ENCODE results near the gene SLC17A7. TPM values are rescaled to one million over a fixed set of nuclear protein-coding genes. Genes with fewer than 3 reads are reported as not detected.
"Not testable (repeated sequence)": the region's sequence is repeated elsewhere in the genome, so short reads cannot be mapped to it uniquely, and the experiment has no call there.

Gene SLC17A7
- total and polyA plus RNA-seq, 2 donors (not counting 3 experiments of a cell fraction or from before 2014, with no cell fraction given) = 0.07 to 0.13 TPM

GRCh38 chr19:49461130-49461529 is 19.8 kb upstream of the SLC17A7 start:
- H3K36me3 ChIP-seq (ENCODE audit: control insufficient read depth in 2 of 2, extremely low read depth in 1 of 2, insufficient read depth in 2 of 2, low read length in 2 of 2); FAIRE-seq; H3K4me3 ChIP-seq (replicated peaks in 1 of 3; ENCODE audit: insufficient read depth in 1 of 3, low read depth in 1 of 3, low read length in 3 of 3); H3K79me2 ChIP-seq (ENCODE audit: control insufficient read depth, insufficient read depth, low read length); H3K27me3 ChIP-seq (ENCODE audit: control insufficient read depth in 2 of 2, insufficient read depth in 2 of 2, low read length in 2 of 2); BruUV-seq (replicated peaks); DNase-seq (ENCODE audit: low read depth, low spot score); H2AFZ ChIP-seq (ENCODE audit: low read depth, low read length); H3K9ac ChIP-seq (replicated peaks; ENCODE audit: extremely low read depth, insufficient read depth, low read length); H3K9me1 ChIP-seq (replicated peaks; ENCODE audit: control insufficient read depth, extremely low read depth, insufficient read depth, low read length); H3K4me2 ChIP-seq (ENCODE audit: insufficient read depth, low read length); dilution Hi-C loops (cut with MboI; ENCODE audit: extremely low pct_ligation_motif_present, low sequenced_read_pairs); H3K4me1 ChIP-seq (ENCODE audit: control insufficient read depth, extremely low read depth, insufficient read depth, low read length); intact Hi-C loops (cut with micrococcal nuclease); POLR2A ChIA-PET; H3K9me3 ChIP-seq (replicated peaks; ENCODE audit: control insufficient read depth, insufficient read depth, low read length); CTCF ChIA-PET; H3K27ac ChIP-seq (ENCODE audit: insufficient read depth, low read depth, low read length); H4K20me1 ChIP-seq (replicated peaks; ENCODE audit: control insufficient read depth, extremely low read depth, insufficient read depth, low read length): not testable (repeated sequence)

- peaks cover 0 to 1% of the 10 kb centered on the region in 2 experiments for H3K36me3 ChIP-seq (ENCODE audit: control insufficient read depth in 2 of 2, extremely low read depth in 1 of 2, insufficient read depth in 2 of 2, low read length in 2 of 2)
- POLR2A ChIA-PET = interaction anchor here (0.6 kb wide), 1 partner anchor 8 kb away, joined by 3 read pairs; no protein-coding TSS in a partner anchor
- intact Hi-C loops (cut with micrococcal nuclease) (no loop called here), dilution Hi-C loops (cut with MboI; ENCODE audit: extremely low pct_ligation_motif_present, low sequenced_read_pairs) (no loop called here)
- H3K9ac ChIP-seq (replicated peaks; ENCODE audit: extremely low read depth, insufficient read depth, low read length) = no peak overlapping the region
- DNase-seq (ENCODE audit: low read depth, low spot score) (no peak), FAIRE-seq (no peak)
- BruUV-seq (replicated peaks) = no TSS peak
- no peak overlapping the region for H3K27ac ChIP-seq (ENCODE audit: insufficient read depth, low read depth, low read length)
- H3K9me1 ChIP-seq (replicated peaks; ENCODE audit: control insufficient read depth, extremely low read depth, insufficient read depth, low read length) = no peaks in the 10 kb centered on the region
- H3K27me3 ChIP-seq (ENCODE audit: control insufficient read depth in 2 of 2, insufficient read depth in 2 of 2, low read length in 2 of 2) = no peaks in the 10 kb centered on the region
- no peak overlapping the region for H2AFZ ChIP-seq (ENCODE audit: low read depth, low read length)
- no peaks in the 10 kb centered on the region for H4K20me1 ChIP-seq (replicated peaks; ENCODE audit: control insufficient read depth, extremely low read depth, insufficient read depth, low read length)
- no peaks in the 10 kb centered on the region for H3K4me1 ChIP-seq (ENCODE audit: control insufficient read depth, extremely low read depth, insufficient read depth, low read length)
- CTCF ChIA-PET = interaction anchor here (0.8 kb wide), 1 partner anchor 17 kb away, joined by 3 read pairs; no protein-coding TSS in a partner anchor
- no peaks in the 10 kb centered on the region for H3K79me2 ChIP-seq (ENCODE audit: control insufficient read depth, insufficient read depth, low read length)
- no peaks in the 10 kb centered on the region for H3K9me3 ChIP-seq (replicated peaks; ENCODE audit: control insufficient read depth, insufficient read depth, low read length)
- no peak overlapping the region for H3K4me3 ChIP-seq (replicated peaks in 1 of 3; ENCODE audit: insufficient read depth in 1 of 3, low read depth in 1 of 3, low read length in 3 of 3)
- no peak for TF ChIP-seq GATA2 (IDR thresholded peaks at IDR 0.05; ENCODE audit: insufficient read depth, insufficient read length, low read depth, low read length)
- no peak for TF ChIP-seq POLR2A (IDR thresholded peaks at IDR 0.05; ENCODE audit: low read depth, low read length)
- TF ChIP-seq MAX (IDR thresholded peaks at IDR 0.05; ENCODE audit: insufficient read depth, insufficient read length) = no peak
- TF ChIP-seq POLR2AphosphoS5 (IDR thresholded peaks at IDR 0.05; ENCODE audit: insufficient read depth, low read depth, low read length) = no peak
- TF ChIP-seq MYC (IDR thresholded peaks at IDR 0.05; ENCODE audit: low read depth, low read length) = no peak
- TF ChIP-seq EZH2 (IDR thresholded peaks at IDR 0.05; ENCODE audit: borderline replicate concordance, low read depth, low read length, severe bottlenecking) = no peak
- TF ChIP-seq FOS (IDR thresholded peaks at IDR 0.05; ENCODE audit: borderline replicate concordance, insufficient read depth, low read length) = no peak
- no peak for TF ChIP-seq JUN (IDR thresholded peaks at IDR 0.05; ENCODE audit: borderline replicate concordance, insufficient read depth, insufficient read length, low read depth)
- TF ChIP-seq, protein P1, sequence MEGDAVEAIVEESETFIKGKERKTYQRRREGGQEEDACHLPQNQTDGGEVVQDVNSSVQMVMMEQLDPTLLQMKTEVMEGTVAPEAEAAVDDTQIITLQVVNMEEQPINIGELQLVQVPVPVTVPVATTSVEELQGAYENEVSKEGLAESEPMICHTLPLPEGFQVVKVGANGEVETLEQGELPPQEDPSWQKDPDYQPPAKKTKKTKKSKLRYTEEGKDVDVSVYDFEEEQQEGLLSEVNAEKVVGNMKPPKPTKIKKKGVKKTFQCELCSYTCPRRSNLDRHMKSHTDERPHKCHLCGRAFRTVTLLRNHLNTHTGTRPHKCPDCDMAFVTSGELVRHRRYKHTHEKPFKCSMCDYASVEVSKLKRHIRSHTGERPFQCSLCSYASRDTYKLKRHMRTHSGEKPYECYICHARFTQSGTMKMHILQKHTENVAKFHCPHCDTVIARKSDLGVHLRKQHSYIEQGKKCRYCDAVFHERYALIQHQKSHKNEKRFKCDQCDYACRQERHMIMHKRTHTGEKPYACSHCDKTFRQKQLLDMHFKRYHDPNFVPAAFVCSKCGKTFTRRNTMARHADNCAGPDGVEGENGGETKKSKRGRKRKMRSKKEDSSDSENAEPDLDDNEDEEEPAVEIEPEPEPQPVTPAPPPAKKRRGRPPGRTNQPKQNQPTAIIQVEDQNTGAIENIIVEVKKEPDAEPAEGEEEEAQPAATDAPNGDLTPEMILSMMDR (IDR thresholded peaks at IDR 0.05; ENCODE audit: extremely low read depth in 1 of 2, insufficient read depth in 1 of 2, low read depth in 1 of 2, low read length in 2 of 2) = no peak
- H3K4me2 ChIP-seq (ENCODE audit: insufficient read depth, low read length) = no peak overlapping the region
Observed at GRCh38 chr19:49459388-49459787, 18.1 kb upstream of the SLC17A7 start.
